C4-2B (cell line): ENCODE results near the gene UQCR11.

Source experiments
- H3K27ac ChIP-seq: fragments of 450-650 bp; 2 replicates; pipeline ENCODE4 v1.5.1; 2017
- ZFX ChIP-seq: fragments of 450-650 bp; IDR thresholded peaks from 2 replicates; pipeline ENCODE4 v1.6.1; 2017
- TF ChIP-seq, protein P1 (sequence below): fragments of 450-650 bp; conservative IDR thresholded peaks from 2 replicates; pipeline ENCODE4 v1.5.1; 2017; ENCODE audit warnings: mild to moderate bottlenecking

Gene UQCR11

GRCh38 chr19:1612114-1613086 is 7.1 kb upstream of the UQCR11 start:
- no peak overlapping the region for H3K27ac ChIP-seq
- TF ChIP-seq ZFX: no peak

GRCh38 chr19:1611353-1611752 is 6.1 kb upstream of the UQCR11 start:
- TF ChIP-seq ZFX: no peak
- TF ChIP-seq, protein P1, sequence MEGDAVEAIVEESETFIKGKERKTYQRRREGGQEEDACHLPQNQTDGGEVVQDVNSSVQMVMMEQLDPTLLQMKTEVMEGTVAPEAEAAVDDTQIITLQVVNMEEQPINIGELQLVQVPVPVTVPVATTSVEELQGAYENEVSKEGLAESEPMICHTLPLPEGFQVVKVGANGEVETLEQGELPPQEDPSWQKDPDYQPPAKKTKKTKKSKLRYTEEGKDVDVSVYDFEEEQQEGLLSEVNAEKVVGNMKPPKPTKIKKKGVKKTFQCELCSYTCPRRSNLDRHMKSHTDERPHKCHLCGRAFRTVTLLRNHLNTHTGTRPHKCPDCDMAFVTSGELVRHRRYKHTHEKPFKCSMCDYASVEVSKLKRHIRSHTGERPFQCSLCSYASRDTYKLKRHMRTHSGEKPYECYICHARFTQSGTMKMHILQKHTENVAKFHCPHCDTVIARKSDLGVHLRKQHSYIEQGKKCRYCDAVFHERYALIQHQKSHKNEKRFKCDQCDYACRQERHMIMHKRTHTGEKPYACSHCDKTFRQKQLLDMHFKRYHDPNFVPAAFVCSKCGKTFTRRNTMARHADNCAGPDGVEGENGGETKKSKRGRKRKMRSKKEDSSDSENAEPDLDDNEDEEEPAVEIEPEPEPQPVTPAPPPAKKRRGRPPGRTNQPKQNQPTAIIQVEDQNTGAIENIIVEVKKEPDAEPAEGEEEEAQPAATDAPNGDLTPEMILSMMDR: no peak
- no peak overlapping the region for H3K27ac ChIP-seq

DNA sequence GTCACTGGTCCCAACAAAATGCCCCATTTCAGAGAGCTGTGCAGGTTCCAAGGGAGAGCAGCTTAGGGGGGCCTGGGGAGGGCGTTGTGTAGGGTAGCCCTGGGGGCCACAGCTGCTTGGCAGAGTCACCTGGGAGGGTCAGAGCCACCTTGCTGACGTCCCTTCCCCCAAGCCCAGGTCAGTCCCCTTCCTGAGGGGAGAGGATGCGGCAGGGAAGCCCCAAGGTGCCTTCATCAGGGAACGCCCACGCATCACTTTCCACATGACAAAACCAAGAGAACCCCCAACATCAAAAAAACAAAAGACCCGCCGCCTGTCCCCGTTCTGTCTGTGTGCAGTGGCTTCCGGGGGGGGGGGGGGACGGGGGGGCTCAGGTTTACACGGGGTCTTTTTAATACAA is 5.3 kb upstream of the UQCR11 start:
- H3K27ac ChIP-seq: no peak overlapping the region
- TF ChIP-seq, protein P1: no peak
- no peak for TF ChIP-seq ZFX

DNA sequence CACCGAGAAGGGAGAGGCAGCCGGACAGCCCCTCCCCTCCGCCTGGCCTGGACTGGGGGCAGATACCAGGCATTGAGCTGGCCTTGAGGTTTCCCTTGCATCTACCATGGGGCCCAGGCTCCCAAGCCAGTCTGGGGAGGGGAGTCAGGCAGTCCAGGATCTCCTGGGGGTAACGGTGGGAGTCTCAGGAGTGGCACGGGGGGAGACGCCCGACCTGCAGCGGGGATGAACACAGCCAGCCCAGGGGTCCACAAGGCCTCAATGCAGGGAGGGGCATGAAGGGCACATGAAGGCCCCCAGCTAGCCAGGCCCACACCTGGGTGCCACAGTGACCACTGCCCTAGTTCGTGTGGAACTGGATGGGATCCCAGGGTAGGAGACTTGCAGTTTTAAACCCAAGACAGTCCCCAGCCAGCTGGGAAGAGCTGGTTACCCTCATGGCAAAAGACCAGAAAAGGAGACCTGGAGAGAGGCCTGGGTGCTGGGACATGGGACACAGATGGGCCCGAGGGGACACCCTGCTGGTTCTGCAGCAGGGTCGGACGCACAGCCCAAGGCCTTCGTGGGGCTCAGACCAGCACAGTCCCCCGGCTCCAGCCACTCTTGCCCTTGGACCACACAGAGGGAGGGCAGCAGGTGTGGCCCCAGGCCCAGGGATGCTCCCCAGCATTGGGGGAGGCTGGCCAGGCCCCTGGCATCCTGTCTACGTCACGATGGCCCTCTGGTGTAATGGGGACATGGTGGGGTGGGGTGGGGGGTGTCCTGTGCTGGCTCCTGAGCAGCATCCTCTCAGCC is 4.6 kb upstream of the UQCR11 start:
- no peak overlapping the region for H3K27ac ChIP-seq
- TF ChIP-seq ZFX: no peak
- TF ChIP-seq, protein P1: no peak

DNA sequence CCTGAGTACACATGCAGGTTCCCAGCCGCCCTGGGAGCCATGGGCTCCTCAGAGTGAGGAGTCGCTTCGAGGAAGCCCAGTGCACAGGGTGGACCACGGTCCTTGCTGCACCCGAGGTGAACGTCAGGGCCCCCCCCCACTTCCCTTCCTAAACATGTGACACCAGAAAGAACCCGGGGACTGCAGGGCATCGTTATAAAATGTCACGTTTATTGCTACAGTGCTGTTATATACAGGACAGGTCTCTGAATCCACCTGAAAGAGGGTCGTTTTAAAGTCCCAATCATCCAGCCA is 3.8 kb upstream of the UQCR11 start:
- TF ChIP-seq, protein P1: no peak
- no peak for TF ChIP-seq ZFX
- H3K27ac ChIP-seq: no peak overlapping the region

GRCh38 chr19:1608359-1609102 is 3.3 kb upstream of the UQCR11 start:
- H3K27ac ChIP-seq: no peak overlapping the region

DNA sequence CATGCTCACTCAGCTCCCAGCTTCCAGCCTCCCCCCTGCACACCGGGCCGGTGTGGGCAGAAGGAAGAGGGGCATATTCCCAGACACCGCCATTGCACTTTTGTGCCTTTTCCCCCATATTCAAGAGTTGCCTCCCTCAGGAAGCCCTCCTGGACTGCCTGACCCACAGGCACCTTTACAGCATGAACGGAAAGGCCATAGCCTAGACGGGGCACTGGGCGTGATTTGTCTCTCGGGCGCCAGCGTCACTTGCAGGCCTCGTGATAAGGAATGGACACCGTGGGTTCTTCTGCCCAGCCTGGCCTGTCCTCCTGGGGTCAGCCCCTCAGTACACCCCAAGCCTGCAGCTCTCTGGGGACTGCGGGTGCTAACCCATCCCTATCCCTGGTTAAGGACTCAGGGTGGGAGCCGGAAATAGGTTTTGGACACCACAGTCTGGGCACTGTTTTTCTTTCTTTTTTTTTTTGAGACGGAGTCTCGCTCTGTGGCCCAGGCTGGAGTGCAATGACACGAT is 933 bp upstream of the UQCR11 start:
- TF ChIP-seq ZFX: 0 out of 2 replicates have a peak, but pooled peaks have one; percentile 13
- TF ChIP-seq, protein P1: no peak
- peak overlapping the region; percentile 93 for H3K27ac ChIP-seq

More at GRCh38 chr19:1608359-1609102, 3.3 kb upstream of the UQCR11 start:
- no peak for TF ChIP-seq ZFX
